GM18511 (cell line): ENCODE data around the gene UBASH3B.

Experiments used
- ATAC-seq: cut with Tn5 transposase; IDR thresholded peaks from one replicate; pipeline ENCODE4 v1.9.1; 2021; ENCODE audit warnings: mild to moderate bottlenecking, moderate library complexity; ENCODE audit not compliant: unreplicated experiment

UBASH3B gene

DNA sequence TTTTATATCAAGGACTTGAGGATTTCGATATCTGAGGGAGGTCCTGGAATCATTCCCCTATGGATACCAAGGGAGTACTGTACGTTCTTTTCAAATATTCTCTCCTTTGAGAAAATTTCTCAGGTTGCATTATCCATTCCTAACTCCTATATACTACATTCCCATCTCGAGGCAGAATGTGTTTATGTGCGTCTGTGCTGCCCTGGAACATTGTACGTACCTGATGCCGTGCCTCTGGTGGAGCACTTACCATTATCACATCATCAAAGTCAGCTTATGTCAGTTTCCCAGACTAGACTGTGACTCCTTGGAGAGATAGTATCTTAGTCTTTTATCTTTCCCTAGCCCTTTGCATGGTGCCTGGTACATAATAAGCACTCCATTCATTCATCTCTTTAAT lies 21.7 kb downstream of the UBASH3B start:
- no peak for ATAC-seq

DNA sequence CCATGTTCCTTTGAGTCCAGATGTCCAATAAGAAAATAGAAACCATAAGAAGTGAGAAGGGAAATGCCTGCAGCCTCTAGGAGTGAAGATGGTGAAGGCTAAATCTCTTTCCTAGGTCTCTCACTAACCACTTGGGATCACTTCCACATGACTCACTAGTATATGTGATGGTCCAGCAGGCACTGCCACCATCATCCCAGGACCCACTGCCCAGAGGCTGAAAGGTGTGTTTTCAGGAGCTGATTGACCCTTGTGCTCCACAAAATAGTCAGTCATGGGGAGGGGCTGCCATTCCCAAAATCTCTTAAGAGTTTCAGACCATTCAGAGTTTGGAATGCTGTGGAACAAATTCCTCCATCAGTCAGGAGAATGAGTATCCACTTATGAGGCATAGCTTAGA lies 22.9 kb downstream of the UBASH3B start:
- ATAC-seq: no peak

DNA sequence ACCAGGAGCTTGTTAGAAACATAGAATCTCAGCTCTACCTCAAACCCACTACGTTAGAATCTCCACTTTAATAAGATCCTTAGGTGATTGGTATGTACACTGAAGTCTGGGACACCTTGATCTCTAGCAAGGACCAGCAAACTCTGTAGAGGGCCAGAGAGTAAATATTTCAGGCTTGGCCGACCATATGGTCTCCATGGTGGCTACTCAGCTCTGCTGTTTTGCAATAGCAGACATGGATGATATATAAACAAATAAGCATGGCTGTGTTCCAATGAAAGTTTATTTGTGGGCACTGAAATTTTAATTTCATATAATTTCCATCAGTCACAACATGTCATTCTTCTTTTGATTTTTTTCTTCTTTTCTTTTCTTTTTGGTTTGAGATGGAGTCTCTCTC lies 23.9 kb downstream of the UBASH3B start:
- no peak for ATAC-seq

- ATAC-seq: no peak
Measured at GRCh38 chr11:122681070-122681469, 25.5 kb downstream of the UBASH3B start.

- ATAC-seq: no peak
Measured at GRCh38 chr11:122681735-122682134, 26.2 kb downstream of the UBASH3B start.

- ATAC-seq: no peak
Measured at GRCh38 chr11:122682464-122682863, 26.9 kb downstream of the UBASH3B start.

- no peak for ATAC-seq
Measured at GRCh38 chr11:122685041-122685440, 29.5 kb downstream of the UBASH3B start.

DNA sequence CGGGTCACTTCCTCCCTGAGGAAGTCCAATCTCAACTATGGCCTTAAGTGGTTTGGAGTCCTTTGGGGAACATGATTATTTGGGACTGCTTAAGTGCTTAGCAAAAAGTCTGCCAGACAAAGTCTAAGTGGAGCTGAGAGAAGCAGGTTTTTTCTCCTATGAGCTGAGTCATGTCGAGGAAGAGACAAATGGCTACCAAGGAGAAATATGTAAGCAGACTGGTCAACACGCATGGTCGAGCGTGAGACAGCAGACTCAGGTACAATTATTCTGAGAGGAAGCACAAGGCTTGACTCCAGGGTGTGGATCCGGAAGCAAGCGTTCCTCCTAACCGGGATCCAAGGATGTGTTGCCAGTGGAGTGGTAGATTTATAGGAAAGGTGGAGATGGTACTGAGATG lies 30.6 kb downstream of the UBASH3B start:
- ATAC-seq: no peak

GRCh38 chr11:122690384-122690783 lies 34.9 kb downstream of the UBASH3B start:
- ATAC-seq: no peak

DNA sequence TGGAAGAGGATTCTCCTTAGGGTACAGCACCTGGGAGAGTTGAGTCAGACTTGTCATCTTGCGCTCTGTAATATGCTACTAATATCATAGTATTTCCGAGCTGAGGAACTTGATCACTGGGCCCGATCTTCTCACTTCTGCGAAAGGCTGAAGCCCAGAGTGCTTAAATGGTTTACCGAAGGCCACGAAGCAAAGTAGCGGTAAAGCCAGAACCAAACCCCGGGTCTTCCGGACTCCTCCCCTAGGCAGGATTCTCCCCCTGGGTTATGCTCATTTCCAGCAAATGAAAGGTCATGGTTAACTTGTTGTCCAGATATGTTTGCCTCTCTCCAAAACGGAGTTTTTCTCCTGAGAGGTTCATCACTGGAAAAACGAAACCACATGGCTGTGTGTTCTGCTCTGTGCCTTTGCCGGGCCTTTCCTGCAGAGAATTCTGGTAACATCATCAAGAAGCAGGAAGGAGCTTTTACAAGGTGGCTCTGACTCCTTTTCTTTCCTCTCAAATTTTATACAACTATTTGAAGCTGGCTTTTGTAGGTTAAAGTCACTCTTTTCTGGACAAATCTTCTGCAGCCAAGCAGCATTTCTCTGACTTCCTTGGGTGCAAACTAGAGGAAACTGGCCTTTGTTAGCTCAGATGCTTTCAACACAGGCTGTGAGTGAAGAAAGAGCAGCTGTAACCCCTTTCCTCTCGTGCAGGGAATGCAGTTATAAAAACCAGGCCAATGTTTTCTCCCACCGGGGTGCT lies 35.5 kb downstream of the UBASH3B start:
- ATAC-seq: no peak

GRCh38 chr11:122691549-122692150 lies 36.1 kb downstream of the UBASH3B start:
- no peak for ATAC-seq

DNA sequence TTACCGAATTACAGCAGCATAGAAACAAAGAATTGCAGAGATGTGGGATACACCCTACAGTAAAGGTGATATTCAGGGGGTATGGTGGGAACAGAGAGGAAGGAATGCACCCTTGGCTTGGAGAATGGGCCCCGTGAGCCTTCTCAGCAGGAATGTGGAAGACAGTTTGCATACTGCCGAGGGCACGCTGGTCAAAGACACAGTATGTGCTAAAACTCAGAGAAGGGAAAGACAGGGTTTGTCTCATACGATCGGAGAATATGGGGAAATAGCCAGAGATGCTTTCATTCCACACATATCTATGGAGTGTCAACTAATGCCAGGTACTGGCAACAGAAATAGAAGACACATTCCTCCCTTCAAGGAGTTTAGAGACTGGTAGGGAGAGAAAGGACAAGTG lies 36.9 kb downstream of the UBASH3B start:
- no peak for ATAC-seq

DNA sequence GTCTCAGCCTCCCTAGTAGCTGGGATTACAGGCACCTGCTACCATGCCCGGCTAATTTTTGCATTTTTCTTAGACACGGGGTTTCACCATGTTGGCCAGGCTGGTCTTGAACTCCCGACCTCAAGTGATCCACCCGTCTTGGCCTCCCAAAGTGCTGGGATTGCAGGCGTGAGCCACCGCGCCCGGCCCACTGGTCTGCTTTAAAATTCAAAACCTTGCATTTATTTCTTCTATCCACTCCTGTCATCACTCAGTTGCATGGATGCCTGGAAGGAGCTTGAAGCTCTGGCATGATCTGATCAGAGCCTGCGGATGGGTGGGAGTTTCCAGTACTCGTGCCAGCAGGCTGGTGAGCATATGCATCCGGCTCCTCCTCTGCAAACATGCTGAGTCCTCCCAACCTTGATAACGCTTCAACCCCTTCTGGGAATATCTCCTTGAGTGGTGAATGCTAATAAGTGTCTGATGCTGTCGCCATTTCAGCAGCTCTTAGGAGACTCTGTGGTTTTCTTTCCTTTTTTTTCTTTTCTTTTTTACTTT lies 39.6 kb downstream of the UBASH3B start:
- no peak for ATAC-seq

- peak; percentile 67 for ATAC-seq
Measured at GRCh38 chr11:122696662-122697061, 41.1 kb downstream of the UBASH3B start.

GRCh38 chr11:122697636-122698167 lies 42.2 kb downstream of the UBASH3B start:
- peak; percentile 89 for ATAC-seq

- no peak for ATAC-seq
Measured at GRCh38 chr11:122698392-122698791, 42.9 kb downstream of the UBASH3B start.

DNA sequence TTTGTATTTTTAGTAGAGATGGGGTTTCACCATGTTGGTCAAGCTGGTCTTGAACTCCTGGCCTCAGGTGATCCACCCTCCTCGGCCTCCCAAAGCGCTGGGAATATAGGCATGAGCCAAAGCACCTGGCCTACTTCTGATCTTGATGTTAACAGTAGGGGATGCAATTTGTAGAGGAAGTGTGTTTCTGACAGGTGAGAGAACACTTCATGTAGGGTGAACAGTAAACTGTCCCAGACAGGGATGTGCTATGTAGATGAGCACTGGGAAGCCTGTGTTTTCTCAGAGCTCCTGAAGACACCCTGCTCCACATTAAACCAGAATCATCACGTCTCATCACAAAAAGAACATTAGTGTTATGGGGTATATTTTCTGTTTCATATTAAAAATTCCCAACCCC lies 45.1 kb downstream of the UBASH3B start:
- no peak for ATAC-seq

DNA sequence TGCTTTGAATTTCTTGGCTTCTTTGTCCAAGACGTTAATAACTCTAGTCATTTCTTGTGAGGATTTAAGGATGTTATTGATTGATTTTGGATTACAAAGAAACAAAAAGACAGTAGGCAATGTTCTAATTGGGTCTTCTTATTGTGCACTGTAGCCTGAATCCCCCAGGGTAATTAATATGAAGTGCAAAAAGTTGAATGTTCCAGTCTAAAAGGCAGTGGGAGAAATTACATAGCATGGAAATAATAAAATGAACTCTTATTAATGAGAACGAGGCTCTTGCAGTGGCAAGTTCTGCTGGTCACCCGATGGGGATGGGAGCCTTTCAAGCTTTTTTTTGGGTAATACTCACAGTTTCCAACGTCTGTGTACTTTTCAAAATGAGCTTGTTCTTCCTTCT lies 45.6 kb downstream of the UBASH3B start:
- ATAC-seq: no peak

DNA sequence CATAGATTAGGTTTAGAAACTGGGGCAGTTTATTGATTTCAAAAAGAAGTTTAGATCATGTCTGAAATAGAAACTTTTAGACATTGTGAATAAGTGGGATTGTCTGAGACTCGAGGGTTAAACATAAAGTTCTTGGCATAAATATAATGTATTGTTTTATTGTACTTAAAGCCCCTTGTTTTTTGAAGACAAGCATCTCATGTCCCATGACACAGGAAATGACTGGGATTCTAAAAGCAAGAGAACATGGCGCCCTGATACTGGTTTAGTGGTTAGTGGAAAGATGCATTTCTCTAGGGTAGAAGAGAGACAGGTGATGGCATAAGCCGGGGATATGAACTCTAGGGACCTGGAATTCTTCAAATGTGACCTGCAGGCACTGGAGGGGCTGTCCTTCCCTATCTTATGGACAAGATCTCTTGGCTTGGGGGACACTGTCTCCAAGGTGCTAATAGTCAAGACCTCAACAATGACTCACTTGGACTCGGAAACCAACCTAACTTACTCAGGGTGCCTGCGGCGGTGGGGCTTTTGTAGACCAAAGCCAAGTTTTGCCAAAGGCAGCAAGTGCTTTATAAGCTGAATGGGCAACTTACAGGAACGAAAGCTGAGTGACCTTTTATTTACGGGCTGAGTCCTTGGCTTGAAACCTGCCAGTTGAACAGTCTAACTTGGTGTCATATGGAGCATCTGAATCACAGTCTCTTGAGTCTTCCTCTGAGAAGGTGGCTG lies 48.2 kb downstream of the UBASH3B start:
- ATAC-seq: no peak

- ATAC-seq: no peak
Measured at GRCh38 chr11:122705396-122705795, 49.9 kb downstream of the UBASH3B start.

- no peak for ATAC-seq
Measured at GRCh38 chr11:122706291-122707088, 51.0 kb downstream of the UBASH3B start.
